A673 (cell line): ENCODE measurements around the gene RGS6.

Experiments used
- CTCF ChIP-seq: fragments of 300-800, 200-600 bp; sonication (generic); conservative IDR thresholded peaks from 2 replicates; pipeline ENCODE4 v1.5.1; 2017; ENCODE audit warnings: low read depth, mild to moderate bottlenecking, antibody characterized with exemption, low read length, moderate library complexity, mixed read lengths
- EZH2 ChIP-seq: fragments of 200-600 bp; sonication (generic); IDR thresholded peaks from 2 replicates; pipeline ENCODE4 v1.6.1; 2017; ENCODE audit warnings: borderline replicate concordance, low read depth, mild to moderate bottlenecking, mixed read lengths, antibody characterized with exemption, low read length; ENCODE audit not compliant: poor library complexity, severe bottlenecking

- TF ChIP-seq EZH2 (no peak), CTCF (no peak)
These were observed 614.3 kb downstream of the RGS6 start for GRCh38 chr14:72546344-72547016.
